Measurements from ENCODE around the gene IKZF1. TPM values are rescaled to one million over a fixed set of nuclear protein-coding genes. Genes with fewer than 3 reads are reported as not detected.

Gene IKZF1
- total RNA-seq, 1 experiment from 2014 or later = 0.57 TPM

DNA sequence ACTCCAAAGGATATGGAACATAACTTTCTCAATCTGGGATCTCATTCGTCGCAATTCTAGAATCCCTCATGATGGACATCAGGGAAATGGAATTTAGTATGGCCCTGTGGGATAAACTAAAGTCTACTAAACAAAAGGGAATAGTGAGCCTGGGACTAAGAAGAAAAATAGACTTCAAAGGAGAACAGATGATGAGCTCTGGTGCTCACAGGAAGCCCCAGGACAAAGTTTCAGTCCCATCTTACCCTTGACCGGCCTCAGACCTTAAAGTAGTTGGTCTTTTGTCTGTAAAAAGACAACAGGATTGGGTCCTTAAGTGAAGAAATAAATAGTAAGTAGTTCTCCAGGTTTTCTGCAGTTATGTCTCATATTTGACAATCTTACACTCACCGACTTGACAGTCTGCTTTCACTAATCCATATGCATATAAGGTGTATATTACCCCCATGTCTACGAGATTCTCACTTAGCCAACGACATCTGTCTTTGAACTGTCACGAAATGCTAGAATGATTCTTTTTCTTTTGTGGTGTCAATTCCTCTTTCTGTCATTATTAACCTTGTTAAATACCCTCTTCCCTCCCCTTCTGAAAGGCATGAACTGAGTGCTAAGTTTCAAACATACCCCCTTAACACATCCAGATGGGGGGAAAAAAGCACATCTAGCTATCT, 10.9 kb upstream of the IKZF1 start:
- DNase-seq (ENCODE audit: low read depth, low spot score) = no peak
- Histone ChIP-seq H3K79me2 (ENCODE audit: insufficient read depth, low read length) (no peaks in the 10 kb centered on the region), H3K27ac (ENCODE audit: low read depth, low read length) (no peak overlapping the region), H3K4me3 (replicated peaks in 1 of 2; ENCODE audit: low read depth in 1 of 2, low read length in 2 of 2) (no peak overlapping the region), H3K4me1 (ENCODE audit: control insufficient read depth in 1 of 2, insufficient read depth in 2 of 2, low read length in 2 of 2) (no peaks in the 10 kb centered on the region), H3K27me3 (ENCODE audit: insufficient read depth, low read length) (peaks cover 13% of the 10 kb centered on the region; the same call in 1 of the 2 replicates), H3K36me3 (ENCODE audit: control insufficient read depth in 1 of 2, insufficient read depth in 2 of 2, low read length in 2 of 2) (no peaks in the 10 kb centered on the region), H3K9me3 (ENCODE audit: control insufficient read depth in 1 of 2, insufficient read depth in 1 of 2, low read depth in 1 of 2, low read length in 2 of 2) (no peaks in the 10 kb centered on the region), H3K9ac (ENCODE audit: low read length) (no peak overlapping the region), H3K4me2 (ENCODE audit: low read length) (no peak overlapping the region), H4K20me1 (ENCODE audit: insufficient read depth) (no peaks in the 10 kb centered on the region), H3K9me2 (ENCODE audit: insufficient read depth) (no peaks in the 10 kb centered on the region), H2AFZ (ENCODE audit: low read depth, low read length, poor library complexity, severe bottlenecking) (no peak overlapping the region)
- BruUV-seq (replicated peaks) = no TSS peak
- CTCF ChIA-PET = no interaction called here
- RAD21 ChIA-PET (ENCODE audit: low non-redundant PET in 1 of 2, low total read pairs in 2 of 2, uncharacterized antibody in 2 of 2, unreplicated experiment in 2 of 2) = no interaction called here
- no peak for ATAC-seq
- TF ChIP-seq EZH2 (IDR thresholded peaks at IDR 0.05) = no peak
- TF ChIP-seq, protein P1, sequence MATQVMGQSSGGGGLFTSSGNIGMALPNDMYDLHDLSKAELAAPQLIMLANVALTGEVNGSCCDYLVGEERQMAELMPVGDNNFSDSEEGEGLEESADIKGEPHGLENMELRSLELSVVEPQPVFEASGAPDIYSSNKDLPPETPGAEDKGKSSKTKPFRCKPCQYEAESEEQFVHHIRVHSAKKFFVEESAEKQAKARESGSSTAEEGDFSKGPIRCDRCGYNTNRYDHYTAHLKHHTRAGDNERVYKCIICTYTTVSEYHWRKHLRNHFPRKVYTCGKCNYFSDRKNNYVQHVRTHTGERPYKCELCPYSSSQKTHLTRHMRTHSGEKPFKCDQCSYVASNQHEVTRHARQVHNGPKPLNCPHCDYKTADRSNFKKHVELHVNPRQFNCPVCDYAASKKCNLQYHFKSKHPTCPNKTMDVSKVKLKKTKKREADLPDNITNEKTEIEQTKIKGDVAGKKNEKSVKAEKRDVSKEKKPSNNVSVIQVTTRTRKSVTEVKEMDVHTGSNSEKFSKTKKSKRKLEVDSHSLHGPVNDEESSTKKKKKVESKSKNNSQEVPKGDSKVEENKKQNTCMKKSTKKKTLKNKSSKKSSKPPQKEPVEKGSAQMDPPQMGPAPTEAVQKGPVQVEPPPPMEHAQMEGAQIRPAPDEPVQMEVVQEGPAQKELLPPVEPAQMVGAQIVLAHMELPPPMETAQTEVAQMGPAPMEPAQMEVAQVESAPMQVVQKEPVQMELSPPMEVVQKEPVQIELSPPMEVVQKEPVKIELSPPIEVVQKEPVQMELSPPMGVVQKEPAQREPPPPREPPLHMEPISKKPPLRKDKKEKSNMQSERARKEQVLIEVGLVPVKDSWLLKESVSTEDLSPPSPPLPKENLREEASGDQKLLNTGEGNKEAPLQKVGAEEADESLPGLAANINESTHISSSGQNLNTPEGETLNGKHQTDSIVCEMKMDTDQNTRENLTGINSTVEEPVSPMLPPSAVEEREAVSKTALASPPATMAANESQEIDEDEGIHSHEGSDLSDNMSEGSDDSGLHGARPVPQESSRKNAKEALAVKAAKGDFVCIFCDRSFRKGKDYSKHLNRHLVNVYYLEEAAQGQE (IDR thresholded peaks at IDR 0.05; ENCODE audit: low read depth) = no peak
- no peak for TF ChIP-seq ZFX (IDR thresholded peaks at IDR 0.05)
- TF ChIP-seq SP1 (IDR thresholded peaks at IDR 0.05; ENCODE audit: low read depth) = no peak
- POLR2A ChIA-PET = no interaction called here
- intact Hi-C loops (cut with micrococcal nuclease) = no loop called here

DNA sequence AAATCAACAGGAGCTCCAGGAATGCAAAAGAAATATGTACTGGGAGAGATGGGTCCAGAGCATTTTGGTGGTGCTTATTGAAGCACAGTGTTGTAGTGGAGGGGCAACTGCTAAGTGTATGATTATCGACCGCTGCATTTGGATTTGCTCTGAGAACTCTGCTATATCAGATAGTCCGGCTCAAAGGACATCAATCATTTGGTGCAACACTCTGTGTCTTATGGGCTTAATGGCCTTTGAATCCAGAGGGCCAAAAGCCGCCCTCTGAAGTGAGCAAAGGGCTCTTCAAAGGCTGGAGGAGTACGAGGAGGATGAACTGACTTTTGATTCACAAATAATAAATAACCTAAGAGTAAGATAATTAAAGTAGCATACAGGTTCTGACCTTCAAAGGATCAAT, 9.4 kb upstream of the IKZF1 start:
- Histone ChIP-seq H3K27me3 (ENCODE audit: insufficient read depth, low read length) (peaks cover 13% of the 10 kb centered on the region; the same call in 1 of the 2 replicates), H4K20me1 (ENCODE audit: insufficient read depth) (no peaks in the 10 kb centered on the region), H3K9me3 (ENCODE audit: control insufficient read depth in 1 of 2, insufficient read depth in 1 of 2, low read depth in 1 of 2, low read length in 2 of 2) (no peaks in the 10 kb centered on the region), H3K4me2 (ENCODE audit: low read length) (no peak overlapping the region), H3K36me3 (ENCODE audit: control insufficient read depth in 1 of 2, insufficient read depth in 2 of 2, low read length in 2 of 2) (no peaks in the 10 kb centered on the region), H3K9me2 (ENCODE audit: insufficient read depth) (no peaks in the 10 kb centered on the region), H3K9ac (ENCODE audit: low read length) (no peak overlapping the region), H3K27ac (ENCODE audit: low read depth, low read length) (no peak overlapping the region), H3K4me3 (replicated peaks in 1 of 2; ENCODE audit: low read depth in 1 of 2, low read length in 2 of 2) (no peak overlapping the region), H3K79me2 (ENCODE audit: insufficient read depth, low read length) (no peaks in the 10 kb centered on the region), H2AFZ (ENCODE audit: low read depth, low read length, poor library complexity, severe bottlenecking) (no peak overlapping the region), H3K4me1 (ENCODE audit: control insufficient read depth in 1 of 2, insufficient read depth in 2 of 2, low read length in 2 of 2) (no peaks in the 10 kb centered on the region)
- ATAC-seq (no peak), DNase-seq (ENCODE audit: low read depth, low spot score) (no peak)
- RAD21 ChIA-PET (ENCODE audit: low non-redundant PET in 1 of 2, low total read pairs in 2 of 2, uncharacterized antibody in 2 of 2, unreplicated experiment in 2 of 2) = no interaction called here
- BruUV-seq (replicated peaks) = no TSS peak
- POLR2A ChIA-PET = no interaction called here
- intact Hi-C loops (cut with micrococcal nuclease) = no loop called here
- CTCF ChIA-PET = no interaction called here
- no peak for TF ChIP-seq SIN3A (IDR thresholded peaks at IDR 0.05; ENCODE audit: low read depth)
- TF ChIP-seq JUND (IDR thresholded peaks at IDR 0.05) = no peak
- no peak for TF ChIP-seq ZFX (IDR thresholded peaks at IDR 0.05)
- TF ChIP-seq, protein P2, sequence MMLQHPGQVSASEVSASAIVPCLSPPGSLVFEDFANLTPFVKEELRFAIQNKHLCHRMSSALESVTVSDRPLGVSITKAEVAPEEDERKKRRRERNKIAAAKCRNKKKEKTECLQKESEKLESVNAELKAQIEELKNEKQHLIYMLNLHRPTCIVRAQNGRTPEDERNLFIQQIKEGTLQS (IDR thresholded peaks at IDR 0.05) = no peak
- no peak for TF ChIP-seq YY1 (IDR thresholded peaks at IDR 0.05; ENCODE audit: extremely low read depth, insufficient replicate concordance, low read depth, low read length)
- TF ChIP-seq POLR2A (IDR thresholded peaks at IDR 0.05; ENCODE audit: borderline replicate concordance, extremely low read depth, insufficient read depth, insufficient read length) = no peak
- TF ChIP-seq, protein P3, sequence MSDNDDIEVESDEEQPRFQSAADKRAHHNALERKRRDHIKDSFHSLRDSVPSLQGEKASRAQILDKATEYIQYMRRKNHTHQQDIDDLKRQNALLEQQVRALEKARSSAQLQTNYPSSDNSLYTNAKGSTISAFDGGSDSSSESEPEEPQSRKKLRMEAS (IDR thresholded peaks at IDR 0.05) = no peak
- TF ChIP-seq TCF7L2 (IDR thresholded peaks at IDR 0.05; ENCODE audit: borderline replicate concordance, extremely low read depth, insufficient read depth, insufficient read length) = no peak
- no peak for TF ChIP-seq EZH2phosphoT487 (IDR thresholded peaks at IDR 0.05; ENCODE audit: borderline replicate concordance)
- TF ChIP-seq ZNF274 (IDR thresholded peaks at IDR 0.05; ENCODE audit: low read depth, low read length) = no peak
- TF ChIP-seq, protein P1 (IDR thresholded peaks at IDR 0.05; ENCODE audit: low read depth) = no peak
